HG03439 (cell line): Measurements from ENCODE around the gene TTC32.

Experiments
- ATAC-seq: cut with Tn5 transposase; IDR thresholded peaks from one replicate; pipeline ENCODE4 v1.9.1; 2021; ENCODE audit warnings: mild to moderate bottlenecking, moderate library complexity; ENCODE audit not compliant: unreplicated experiment

Gene TTC32

DNA sequence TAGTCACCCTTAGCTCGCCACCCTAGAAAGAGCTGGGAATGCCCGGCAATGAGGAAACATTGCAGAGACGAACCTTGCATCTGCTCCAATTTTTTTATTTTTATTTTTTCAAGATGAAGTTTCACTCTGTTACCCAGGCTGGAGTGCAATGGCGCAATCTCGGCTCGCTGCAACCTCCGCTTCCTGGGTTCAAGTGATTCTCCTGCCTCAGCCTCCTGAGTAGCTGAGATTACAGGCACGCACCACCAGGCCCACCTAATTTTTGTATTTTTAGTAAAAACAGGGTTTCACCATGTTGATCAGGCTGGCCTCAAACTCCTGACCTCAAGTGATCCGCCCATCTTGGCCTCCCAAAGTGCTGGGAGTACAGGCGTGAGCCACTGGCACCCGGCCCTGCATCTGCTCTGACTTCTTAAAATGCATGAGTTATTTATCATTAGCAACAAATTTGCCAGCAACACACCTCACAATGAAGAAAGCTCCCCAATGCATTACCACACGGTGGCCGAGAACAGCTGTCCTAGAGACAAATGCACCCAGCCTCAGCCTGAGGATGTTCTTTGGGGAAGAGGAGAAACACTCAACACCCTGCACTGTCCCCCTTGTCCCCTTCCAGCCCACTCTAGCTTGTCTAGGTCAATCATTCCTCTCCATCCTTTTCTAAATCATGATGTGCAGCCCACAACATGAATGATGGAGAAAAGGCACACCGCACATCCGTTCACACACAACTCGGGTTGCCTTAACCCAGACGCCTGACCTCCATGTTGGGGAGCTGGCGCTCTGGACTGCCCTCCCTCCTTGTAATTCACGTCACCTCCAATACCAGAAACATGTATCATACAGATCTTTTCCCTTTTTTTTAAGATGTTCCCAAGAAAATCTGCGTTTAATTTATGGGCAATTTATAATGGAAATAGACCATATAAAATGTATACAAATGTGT lies 46.9 kb downstream of the TTC32 start:
- ATAC-seq: no peak

DNA sequence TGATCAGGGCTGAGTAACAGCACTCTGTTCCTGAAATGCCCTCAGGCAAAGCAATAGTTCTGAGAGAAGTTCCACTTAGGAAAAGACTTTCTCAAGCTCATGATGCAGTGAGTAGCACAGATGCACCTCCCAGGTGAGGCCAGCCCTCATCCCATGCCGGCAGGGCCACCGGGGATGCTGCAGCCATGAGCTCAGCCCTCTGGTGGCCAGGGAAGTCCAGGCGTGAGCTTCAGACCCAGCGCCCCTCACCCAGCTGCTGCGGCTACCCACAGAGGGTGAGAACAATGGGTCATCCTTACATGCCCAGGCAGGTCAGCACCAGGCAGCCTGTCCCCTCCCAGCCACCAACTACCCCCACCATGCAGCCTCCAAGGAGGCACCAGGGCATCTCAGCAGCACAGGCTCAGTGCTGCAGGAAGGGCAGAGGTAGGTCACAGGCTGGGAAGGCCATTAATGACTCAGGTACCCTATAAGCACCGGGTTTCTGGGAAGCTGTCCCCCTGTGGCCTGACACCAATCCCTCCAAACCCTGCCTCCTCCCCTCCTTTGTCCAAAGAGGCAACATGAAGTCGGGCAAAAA lies 50.6 kb downstream of the TTC32 start:
- no peak for ATAC-seq

DNA sequence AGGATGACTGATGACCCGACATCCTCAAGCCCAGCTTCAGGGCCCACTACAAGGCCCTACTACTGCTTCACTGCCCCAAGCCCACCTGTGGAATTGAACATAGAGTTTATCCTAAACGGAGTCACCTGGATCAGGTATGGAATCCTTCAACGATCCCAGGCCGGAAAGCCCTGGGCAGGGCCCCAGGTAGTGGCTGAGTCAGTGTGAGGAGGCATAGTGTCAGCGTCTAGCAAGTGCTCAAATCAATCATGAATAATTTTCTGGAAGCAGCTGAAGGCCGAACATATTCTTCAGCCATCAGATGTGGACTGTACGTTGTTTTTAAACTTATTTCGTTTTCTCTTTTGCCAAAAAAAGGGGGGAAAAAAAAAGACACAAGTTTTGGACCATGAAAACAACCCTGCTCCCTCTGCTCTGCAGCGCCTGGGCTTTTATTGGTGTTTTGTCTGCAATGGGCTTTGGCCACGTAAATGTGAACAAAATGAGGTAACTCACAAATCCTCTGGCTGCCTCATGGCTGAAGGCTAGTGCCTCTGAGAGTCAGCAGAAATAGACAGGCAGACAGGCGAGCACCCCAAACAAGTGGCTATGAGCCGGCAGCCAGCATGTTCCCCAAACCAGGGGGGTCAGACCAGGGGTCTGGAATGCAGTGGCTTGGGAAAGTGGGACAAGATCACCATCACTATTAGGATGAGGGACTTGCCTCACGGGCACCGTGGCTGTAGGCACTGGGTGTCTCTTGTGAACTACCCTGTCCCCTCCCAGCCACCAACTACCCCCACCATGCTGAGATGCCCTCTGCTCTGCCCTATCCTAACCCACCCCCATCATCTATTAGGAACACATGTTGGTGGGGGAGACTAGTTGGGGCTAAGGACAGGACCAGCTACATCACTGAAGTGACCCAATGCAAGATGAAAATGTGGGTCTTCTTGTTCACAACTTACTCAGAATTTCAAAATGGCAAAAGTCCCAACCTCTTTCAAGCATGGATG lies 51.4 kb downstream of the TTC32 start:
- no peak for ATAC-seq

DNA sequence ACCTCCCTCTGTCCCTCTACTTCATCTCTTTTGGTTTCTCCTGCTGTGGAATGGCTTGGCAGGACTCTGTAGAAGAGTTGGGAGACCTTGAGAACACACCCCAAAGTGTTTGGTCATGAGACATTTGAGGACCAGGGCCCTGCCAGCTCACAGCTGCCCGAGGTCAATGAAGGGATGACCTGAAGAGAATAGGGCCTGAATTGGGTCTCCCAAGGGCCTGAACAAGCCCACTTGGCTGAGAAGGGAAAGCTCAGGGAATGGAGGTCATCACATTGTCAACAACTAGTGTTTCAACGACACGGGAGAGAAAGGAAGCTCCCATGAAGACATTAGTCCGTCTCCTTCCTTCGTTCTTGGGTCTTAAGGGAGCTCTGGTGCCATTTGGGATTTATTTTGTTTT lies 52.8 kb downstream of the TTC32 start:
- no peak for ATAC-seq

DNA sequence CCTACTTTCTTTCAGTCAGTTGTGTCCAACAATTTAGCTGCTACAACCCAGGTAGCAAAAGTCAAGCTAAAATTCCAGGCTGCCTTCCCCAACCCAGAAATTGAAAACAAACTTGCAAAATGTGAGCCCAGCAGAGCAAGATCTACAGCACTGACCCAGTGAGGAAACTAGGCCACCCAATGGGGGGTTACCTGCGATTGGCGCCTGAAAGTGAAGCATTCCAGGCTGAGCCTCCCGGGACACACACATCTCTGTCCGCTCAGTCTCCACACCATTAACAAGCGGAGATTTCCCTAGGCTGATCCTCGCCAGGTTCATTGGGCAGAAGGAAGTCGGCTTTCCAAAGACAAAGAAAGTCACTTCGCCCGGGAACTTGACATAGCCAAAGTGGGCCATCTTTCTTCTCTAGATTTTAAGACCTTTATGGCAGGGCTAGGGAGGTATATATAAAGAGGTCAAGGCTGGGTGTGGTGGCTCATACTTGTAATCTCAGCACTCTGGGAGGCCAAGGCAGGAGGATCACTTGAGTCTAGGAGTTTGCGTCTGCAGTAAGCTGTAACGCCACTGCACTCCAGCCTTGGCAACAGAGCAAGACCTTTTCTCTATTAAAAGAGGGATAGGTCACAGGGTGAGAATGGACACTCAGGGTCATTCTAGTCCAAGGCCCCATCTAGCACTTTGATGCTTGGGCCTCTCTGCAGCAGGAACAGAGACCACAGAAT lies 53.6 kb downstream of the TTC32 start:
- ATAC-seq: no peak

DNA sequence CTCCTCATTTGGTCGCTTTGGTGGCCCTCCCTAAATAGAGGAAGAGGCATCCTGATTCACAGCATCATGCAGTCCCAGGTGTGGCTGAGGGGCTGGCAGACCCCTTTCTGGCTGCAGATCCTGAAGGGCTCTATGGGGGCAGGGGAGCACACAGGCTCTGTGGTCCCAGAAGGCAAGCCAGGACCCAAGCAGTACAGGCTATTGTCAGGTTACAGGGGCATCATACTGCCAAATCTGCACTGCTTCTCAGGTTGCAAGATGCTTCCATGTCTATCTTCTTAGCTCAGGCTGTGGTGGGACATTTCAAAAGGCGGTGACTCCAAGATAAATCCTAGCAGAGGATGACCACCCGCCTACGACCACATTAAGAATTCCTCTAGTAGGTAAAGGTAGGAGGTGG lies 54.3 kb downstream of the TTC32 start:
- ATAC-seq: no peak
